ENCODE measurements around the gene PPP6R2.

The PPP6R2 gene

GRCh38 chr22:50481045-50481439 is 137.9 kb downstream of the PPP6R2 start:
- no peak for DNase-seq (ENCODE audit: low read depth)
- H3K4me3 ChIP-seq (ENCODE audit: low read length): no peak overlapping the region
- no peak for TF ChIP-seq CTCF (conservative IDR thresholded peaks at IDR 0.05; ENCODE audit: low read depth, low read length)

DNA sequence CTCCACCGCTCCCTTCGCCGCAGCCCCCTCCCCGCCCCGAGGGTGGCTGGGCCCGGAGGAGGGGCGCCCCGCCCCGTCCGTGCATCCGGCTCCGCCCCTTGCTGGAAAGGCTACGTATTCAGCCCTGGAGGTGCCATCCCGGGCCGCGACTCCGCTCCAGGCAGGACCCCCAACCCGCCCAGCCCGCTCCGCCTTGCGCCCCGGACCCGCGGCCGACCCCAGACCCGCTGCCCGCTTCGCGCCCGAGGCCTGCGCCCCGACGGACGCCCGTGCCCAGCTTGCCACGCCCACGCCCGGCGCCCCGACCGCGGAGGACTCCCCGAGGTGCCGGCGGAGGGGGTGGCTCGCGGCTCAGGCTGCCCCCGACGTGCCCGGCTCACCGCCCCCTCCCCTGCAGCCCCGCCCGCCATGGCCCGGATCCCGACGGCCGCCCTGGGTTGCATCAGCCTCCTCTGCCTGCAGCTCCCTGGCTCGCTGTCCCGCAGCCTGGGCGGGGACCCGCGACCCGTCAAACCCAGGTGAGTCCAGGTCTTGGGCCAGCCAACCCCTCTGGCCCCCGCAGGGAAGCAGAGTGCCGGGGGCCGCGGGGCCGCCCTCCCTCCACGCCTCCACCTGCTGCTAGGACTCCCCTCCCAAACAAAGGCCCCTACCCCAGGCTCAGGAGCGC is 138.4 kb downstream of the PPP6R2 start, which contains the start of gene ADM2:
ADM2 (plus strand) TSS at position 104 of the 667 bp plus-strand sequence; CDS start at position 409, 305 bp downstream.
- peak within 1 kb of the TSS; percentile 25 for H3K4me3 ChIP-seq (ENCODE audit: low read length)
- DNase-seq (ENCODE audit: low read depth): no peak
- TF ChIP-seq CTCF (conservative IDR thresholded peaks at IDR 0.05; ENCODE audit: low read depth, low read length): no peak

GRCh38 chr22:50482107-50483074 is 139.3 kb downstream of the PPP6R2 start:
- no peak for DNase-seq (ENCODE audit: low read depth)
- TF ChIP-seq CTCF (conservative IDR thresholded peaks at IDR 0.05; ENCODE audit: low read depth, low read length): no peak
- peak overlapping the region; percentile 25 for H3K4me3 ChIP-seq (ENCODE audit: low read length)

GRCh38 chr22:50483106-50483505 is 140.0 kb downstream of the PPP6R2 start:
- TF ChIP-seq CTCF (conservative IDR thresholded peaks at IDR 0.05; ENCODE audit: low read depth, low read length): no peak
- H3K4me3 ChIP-seq (ENCODE audit: low read length): no peak overlapping the region
- no peak for DNase-seq (ENCODE audit: low read depth)

DNA sequence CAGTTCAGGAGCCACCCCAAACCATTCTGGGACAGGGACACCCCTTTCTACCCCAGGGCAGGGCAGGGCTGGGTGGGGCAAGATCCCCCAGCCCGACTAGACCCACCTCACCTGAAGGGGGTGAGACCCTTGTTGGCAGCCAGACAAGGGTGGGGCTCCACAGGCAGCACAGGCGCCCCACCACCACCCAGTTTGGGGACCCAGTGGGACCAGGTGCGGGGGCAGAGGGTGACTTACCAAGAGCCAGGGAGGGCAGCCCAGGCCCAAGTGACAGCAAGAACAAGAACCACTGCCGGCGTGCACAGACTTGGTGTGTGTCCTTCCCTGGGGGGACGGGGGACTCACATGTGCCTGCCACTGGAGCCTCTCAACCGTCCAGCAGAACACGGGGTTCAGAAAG is 140.4 kb downstream of the PPP6R2 start:
- no peak for TF ChIP-seq CTCF (conservative IDR thresholded peaks at IDR 0.05; ENCODE audit: low read depth, low read length)
- no peak for DNase-seq (ENCODE audit: low read depth)
- no peak overlapping the region for H3K4me3 ChIP-seq (ENCODE audit: low read length)

GRCh38 chr22:50483977-50484853 is 141.1 kb downstream of the PPP6R2 start:
- no peak overlapping the region for H3K4me3 ChIP-seq (ENCODE audit: low read length)
- DNase-seq (ENCODE audit: low read depth): no peak
- TF ChIP-seq CTCF (conservative IDR thresholded peaks at IDR 0.05; ENCODE audit: low read depth, low read length): no peak
